ENCODE data around the gene ELMO1.

Gene ELMO1

GRCh38 chr7:36928718-36929117 lies 519.9 kb downstream of the ELMO1 start:
- DNase-seq = no peak

GRCh38 chr7:36928311-36928710 lies 520.4 kb downstream of the ELMO1 start:
- no peak for DNase-seq

- no peak for DNase-seq
Measured at GRCh38 chr7:36925691-36926090, 523.0 kb downstream of the ELMO1 start.

- no peak for DNase-seq
Measured at GRCh38 chr7:36925207-36925606, 523.5 kb downstream of the ELMO1 start.

- DNase-seq = no peak
Measured at GRCh38 chr7:36923943-36924436, 524.7 kb downstream of the ELMO1 start.

- no peak for DNase-seq
Measured at GRCh38 chr7:36923185-36923584, 525.5 kb downstream of the ELMO1 start.

- no peak for DNase-seq
Measured at GRCh38 chr7:36920433-36920832, 528.2 kb downstream of the ELMO1 start.

- DNase-seq = no peak
Measured at GRCh38 chr7:36919738-36920137, 528.9 kb downstream of the ELMO1 start.

- no peak for DNase-seq
Measured at GRCh38 chr7:36918591-36918990, 530.1 kb downstream of the ELMO1 start.

- DNase-seq = no peak
Measured at GRCh38 chr7:36916619-36917018, 532.0 kb downstream of the ELMO1 start.

GRCh38 chr7:36916116-36916515 lies 532.5 kb downstream of the ELMO1 start:
- no peak for DNase-seq

- DNase-seq = no peak
Measured at GRCh38 chr7:36911788-36912187, 536.9 kb downstream of the ELMO1 start.

- DNase-seq = no peak
Measured at GRCh38 chr7:36910859-36911258, 537.8 kb downstream of the ELMO1 start.

GRCh38 chr7:36910401-36910800 lies 538.3 kb downstream of the ELMO1 start:
- no peak for DNase-seq

GRCh38 chr7:36906956-36907635 lies 541.6 kb downstream of the ELMO1 start:
- no peak for DNase-seq

- DNase-seq = no peak
Measured at GRCh38 chr7:36906448-36906847, 542.2 kb downstream of the ELMO1 start.

- no peak for DNase-seq
Measured at GRCh38 chr7:36905841-36906240, 542.8 kb downstream of the ELMO1 start.

GRCh38 chr7:36904802-36905201 lies 543.9 kb downstream of the ELMO1 start:
- DNase-seq = no peak

- no peak for DNase-seq
Measured at GRCh38 chr7:36904101-36904500, 544.6 kb downstream of the ELMO1 start.

GRCh38 chr7:36900988-36901710 lies 547.5 kb downstream of the ELMO1 start:
- no peak for DNase-seq

GRCh38 chr7:36898186-36898585 lies 550.5 kb downstream of the ELMO1 start:
- no peak for DNase-seq

- no peak for DNase-seq
Measured at GRCh38 chr7:36896956-36897590, 551.6 kb downstream of the ELMO1 start.

GRCh38 chr7:36896418-36896817 lies 552.2 kb downstream of the ELMO1 start:
- DNase-seq = no peak

GRCh38 chr7:36895192-36895591 lies 553.5 kb downstream of the ELMO1 start:
- DNase-seq = no peak

Measured in NCI-H2029 treated with DMSO at 0.1 percent for 48 hours (cell line).